GM19468 (cell line): ENCODE results near the gene ATP11A.

Experiments
- ATAC-seq: cut with Tn5 transposase; IDR thresholded peaks from one replicate; pipeline ENCODE4 v1.9.1; 2021; ENCODE audit warnings: mild to moderate bottlenecking, moderate library complexity, moderate number of reproducible peaks; ENCODE audit not compliant: unreplicated experiment; ENCODE audit errors: extremely low read depth

The ATP11A gene

DNA sequence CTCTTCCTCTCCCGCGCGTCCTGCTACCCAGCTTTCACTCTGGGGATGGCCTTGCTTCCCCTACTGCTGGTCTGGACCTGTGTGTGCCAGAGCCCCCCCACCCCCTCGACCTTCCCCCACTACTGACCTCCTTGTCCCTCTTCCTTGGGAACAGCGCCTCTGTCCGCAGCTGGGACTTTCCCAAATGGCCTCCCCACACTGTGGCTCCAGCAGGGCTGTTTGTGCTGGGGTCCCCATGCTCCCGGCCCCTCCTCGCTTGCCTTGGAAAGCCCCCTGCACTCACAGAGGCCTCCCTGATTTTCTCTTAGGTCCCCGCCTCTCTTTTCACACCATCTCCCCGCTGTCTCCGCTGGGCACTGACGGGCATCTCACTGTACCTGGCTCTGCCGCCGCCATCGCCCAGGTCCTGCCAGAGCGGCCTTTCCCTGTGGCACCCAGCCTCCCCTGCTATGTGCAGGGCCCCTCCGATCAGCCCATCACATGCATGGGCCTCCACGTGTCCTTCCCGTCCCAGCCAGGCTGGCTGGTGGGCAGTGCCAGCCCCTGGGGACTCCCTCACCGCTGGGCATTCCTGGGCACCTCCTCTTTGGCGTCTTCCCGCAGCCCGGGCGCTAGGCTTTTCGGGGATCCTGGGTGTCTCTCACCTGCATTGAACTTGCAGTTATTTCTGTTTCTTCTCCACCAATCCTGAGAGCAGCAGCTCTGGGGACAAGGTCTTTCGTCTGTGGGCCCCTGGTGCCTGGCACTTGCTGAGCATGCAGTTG lies 118.7 kb downstream of the ATP11A start:
- ATAC-seq: no peak

DNA sequence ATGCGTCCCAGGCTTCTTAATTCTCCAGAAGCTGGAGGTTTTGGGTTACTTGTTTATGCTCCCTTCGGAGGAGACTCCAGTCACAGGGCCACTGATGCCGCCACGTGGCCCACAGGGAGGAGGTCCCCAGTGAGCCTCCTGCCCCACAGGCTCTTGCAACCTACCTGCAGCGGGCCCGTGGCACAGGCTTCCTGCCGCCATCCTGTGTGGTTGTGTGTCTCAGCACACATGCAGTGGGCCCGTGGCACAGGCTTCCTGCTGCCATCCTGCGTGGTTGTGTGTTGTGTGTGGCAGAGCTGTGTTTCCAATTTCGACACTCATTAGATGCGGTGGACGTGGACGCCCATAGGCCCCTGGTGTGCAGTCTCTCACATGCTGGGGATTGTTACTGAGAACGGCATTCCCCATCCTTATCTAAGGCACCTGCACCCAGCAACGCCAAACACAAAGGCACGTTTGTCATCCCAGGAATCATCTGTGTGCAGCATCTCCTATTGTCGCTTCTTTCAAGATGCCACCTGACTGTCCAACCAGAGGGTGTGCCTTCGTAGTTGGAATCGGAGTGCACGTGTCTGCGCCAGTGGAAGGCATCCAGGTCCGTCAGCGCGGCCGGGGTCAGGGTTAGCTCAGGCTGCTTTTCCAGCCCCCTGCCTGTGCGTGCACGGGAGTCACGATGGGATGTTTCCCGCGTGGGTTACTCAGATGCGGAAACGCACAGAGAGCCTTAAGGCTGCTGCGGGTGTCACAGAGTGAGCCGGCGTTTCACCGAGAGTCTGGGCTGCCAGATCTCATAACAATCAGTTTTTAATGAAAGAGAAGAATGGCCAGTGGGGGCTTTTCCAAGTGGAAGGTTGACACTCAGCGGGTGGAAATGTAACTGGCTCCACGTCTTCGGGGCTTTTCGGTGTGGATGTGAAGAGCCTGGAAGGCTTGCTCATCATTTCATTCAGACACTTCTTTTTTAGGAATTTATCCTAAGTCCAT lies 119.8 kb downstream of the ATP11A start:
- ATAC-seq: no peak

DNA sequence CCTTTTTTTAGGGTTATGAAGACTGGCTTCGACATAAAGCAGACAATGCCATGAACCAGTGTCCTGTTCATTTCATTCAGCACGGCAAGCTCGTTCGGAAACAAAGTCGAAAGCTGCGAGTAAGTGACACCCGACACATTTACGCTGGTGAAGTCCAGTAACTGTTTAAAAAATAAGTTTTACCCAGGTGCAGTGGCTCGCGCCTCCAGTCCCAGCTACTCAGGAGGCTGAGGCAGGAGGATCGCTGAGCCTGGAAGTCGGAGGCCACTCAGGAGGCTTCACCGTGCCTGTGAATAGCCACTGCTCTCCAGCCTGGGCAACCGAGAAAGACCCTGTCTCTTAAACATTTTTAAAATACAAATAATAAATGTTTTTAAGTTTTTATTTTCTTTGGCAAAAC lies 120.8 kb downstream of the ATP11A start:
- ATAC-seq: no peak

DNA sequence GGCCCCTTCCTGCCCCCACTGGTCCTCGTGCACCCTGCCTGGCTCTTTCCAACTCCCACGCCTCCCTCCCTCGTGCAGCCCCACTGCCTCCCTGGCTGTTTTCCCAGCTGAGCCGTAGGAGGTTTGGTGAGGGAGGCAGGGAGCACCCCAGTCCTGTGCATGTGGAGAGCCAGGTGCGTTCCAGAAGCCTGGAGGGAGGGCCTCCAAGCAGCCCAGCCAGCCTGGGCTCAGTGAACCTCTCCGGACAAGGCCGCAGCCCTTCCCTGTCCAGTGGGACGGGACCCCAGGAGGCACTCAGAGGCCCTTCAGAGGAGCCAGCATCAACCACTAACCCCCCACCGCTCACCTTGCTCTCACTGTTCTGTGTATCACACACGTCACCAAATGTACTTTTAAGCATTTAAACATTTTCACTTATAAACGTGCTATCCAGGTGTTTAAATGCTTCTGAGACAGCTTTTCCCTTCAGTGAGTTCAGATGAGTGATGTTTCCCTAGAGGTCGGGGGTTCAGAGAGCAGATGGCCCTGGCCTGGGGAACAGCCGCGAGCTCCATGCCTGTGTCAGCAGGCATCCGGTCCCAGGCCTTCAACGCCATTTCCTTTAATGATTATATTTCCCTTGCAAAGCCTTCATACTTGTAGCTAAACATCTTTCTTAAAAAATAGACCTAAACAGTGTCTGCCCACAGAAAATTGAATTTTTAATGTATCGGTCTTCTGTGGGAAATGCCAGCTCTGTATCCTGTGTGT lies 122.6 kb downstream of the ATP11A start:
- ATAC-seq: no peak

DNA sequence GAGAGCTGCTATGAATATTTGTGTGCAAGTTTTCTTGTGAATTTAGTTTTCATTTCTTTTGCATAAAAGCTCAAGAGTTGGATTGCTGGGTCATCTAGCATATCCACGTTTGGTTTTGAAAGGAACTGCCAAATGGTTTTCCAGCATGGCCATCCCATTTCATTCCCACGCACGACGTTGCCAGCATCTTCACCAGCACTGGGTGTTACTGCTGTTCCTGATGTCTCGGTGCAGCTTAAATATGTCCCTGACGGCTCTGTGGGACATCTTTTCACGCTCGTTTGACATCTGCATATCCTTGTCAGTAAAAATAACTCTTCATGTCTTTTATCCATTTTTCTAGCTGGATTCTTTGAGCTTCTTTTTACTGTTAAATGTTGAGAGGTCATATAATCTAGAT lies 123.7 kb downstream of the ATP11A start:
- no peak for ATAC-seq

DNA sequence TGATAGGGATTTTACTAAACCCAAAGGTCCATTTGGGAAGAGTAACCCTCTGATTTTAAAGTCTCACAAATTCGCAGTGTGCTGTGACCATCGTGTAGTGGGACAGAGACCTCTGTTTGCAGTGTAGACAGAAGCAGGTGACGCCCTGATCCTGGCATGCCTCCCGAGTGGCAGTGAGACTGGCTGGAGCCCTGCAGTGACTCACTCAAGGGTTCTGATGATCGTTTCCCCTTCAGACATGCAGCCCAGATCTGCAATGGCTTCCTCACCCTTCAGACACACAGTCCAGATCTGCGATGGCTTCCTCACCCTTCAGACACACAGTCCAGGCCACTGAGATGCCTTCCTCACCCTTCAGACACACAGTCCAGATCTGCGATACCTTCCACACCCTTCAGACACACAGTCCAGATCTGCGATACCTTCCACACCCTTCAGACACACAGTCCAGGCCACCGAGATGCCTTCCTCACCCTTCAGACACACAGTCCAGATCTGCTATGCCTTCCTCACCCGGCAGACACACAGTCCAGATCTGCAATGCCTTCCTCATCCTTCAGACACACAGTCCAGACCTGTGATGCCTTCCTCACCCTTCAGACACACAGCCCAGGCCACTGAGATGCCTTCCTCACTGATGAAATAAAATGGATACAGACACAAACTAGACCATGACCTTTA lies 125.2 kb downstream of the ATP11A start:
- no peak for ATAC-seq

DNA sequence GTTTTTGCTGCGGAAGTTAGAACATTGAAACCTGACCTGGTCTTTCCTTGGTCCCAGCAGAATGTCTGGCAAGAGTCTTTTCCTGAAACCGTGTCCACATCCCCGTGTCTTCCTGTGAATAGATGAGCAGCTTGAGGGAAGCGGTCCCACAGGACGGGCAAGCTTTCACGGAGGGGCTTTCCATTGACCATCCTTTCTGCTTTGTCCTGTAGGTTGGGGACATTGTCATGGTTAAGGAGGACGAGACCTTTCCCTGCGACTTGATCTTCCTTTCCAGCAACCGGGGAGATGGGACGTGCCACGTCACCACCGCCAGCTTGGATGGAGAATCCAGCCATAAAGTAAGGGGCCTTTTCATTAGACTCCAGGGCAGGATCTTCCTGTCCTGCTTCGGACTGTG lies 126.0 kb downstream of the ATP11A start:
- no peak for ATAC-seq

DNA sequence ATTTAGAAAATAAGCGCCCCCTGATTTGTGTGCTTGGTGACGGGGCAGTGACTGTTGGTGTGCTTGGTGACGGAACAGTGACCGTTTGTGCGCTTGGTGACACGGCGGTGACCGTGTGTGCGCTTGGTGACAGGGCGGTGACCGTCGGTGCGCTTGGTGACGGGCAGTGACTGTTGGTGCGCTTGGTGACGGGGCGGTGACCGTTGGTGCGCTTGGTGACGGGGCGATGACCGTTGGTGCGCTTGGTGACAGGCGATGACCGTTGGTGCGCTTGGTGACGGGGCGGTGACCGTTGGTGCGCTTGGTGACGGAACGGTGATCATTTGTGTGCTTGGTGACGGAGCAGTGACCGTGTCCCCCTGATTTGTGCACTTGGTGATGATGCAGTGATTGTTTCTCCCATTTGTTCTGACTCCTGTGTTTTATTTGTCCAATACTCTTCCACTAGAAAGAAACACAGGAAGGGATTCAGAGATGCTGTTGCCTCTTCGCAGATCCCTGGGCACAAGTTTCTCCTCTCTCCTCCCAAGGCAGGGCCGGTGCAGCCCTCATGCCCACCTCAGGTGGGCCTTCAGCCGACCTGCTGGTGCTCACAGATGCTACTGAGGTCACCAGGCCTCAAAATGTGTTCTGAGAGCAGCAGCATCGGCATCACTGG lies 128.3 kb downstream of the ATP11A start:
- no peak for ATAC-seq

DNA sequence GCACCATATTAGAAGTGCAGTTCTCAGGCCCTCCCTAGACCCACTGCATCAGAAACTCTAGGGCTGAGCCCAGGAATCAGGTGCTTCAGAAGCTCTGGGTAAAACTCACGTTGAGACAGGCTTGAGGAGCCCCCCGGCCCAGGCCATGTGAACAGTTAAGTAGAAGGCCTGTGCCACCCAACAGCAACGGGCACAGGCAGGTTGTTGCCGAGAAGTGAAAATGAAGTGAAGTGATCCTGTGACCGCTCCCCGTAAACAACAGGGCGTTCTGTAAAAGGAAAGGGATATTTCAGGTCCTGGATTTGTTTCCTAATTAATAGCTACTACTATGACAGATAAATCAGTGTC lies 128.8 kb downstream of the ATP11A start:
- ATAC-seq: no peak

DNA sequence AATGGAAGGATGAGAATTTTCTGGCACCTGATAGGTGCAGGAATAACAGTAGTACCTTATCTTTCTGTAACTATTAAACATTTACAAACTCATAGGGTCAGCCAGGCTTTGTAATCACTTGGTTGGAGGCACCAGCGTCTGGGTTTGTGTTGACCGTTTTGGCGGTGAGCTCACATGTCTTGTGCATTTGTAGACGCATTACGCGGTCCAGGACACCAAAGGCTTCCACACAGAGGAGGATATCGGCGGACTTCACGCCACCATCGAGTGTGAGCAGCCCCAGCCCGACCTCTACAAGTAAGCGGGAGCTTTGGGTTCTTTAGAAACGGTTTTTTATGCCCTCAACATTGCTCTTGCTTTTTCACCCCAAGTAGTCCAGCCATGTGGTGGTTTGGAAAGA lies 129.3 kb downstream of the ATP11A start:
- ATAC-seq: no peak

DNA sequence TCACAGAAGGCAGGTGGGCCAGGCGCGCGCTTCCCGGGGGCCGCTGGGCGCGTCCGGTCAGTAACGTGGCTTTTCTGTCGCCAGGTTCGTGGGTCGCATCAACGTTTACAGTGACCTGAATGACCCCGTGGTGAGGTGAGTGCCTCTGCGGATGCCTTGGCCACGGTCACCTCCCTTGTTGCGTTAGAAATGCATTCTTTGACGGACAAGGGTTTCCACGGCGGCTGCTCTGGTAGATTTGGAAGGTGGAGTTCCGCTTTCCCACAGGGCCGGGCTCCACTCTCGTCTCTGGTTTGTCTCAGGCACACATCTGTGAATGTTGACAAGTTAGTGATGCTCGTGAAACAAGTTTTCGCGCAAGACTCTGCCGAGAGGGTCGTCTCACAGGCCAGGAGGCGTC lies 130.0 kb downstream of the ATP11A start:
- no peak for ATAC-seq

DNA sequence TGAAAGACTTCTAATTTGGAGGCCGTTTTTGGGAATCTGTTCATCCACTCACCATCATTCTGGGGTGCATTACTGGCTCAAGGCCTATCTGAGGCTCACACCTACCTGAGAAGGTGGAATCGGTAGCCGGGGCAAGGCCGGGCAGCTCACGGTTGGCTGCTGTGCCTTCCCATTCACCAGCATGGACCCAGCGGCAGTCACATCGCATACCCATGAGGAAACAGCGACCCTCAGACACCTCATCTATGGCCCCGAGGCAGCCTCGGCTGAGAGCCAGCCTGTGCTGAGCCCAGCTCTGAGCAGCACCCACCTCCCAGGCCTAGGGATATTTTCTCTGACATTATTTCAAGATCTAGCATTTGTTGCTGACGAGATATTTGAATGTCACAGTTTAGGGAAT lies 130.5 kb downstream of the ATP11A start:
- no peak for ATAC-seq

DNA sequence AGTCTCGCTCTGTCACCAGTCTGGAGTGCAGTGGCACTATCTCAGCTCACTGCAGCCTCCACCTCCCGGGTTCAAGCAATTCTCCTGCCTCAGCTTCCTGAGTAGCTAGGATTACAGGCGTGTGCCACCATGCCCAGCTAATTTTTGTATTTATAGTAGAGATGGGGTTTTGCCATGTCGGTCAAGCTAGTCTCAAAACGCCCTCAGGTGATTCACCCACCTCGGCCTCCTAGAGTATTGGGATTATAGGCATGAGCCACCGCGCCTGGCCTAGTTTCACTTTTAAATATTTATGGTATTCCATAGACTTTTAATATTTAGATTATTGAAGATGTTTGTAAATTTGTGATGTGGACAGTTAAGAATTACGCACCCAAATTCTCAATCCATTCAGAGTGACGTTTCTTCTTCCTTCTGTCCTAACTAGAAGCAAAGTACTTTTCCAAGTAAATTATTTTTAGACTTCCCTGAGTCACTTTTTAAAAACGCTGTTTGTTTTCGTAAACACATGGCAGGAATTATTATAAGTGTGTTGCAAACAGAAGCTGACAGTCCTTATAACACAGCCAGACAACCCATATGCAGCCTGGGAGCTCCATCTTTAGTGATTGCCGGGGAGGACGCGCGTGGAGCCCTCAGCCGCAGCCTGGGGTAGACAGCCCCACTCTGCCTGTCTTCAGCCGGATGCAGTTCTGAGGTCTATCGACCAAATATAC lies 131.7 kb downstream of the ATP11A start:
- no peak for ATAC-seq

DNA sequence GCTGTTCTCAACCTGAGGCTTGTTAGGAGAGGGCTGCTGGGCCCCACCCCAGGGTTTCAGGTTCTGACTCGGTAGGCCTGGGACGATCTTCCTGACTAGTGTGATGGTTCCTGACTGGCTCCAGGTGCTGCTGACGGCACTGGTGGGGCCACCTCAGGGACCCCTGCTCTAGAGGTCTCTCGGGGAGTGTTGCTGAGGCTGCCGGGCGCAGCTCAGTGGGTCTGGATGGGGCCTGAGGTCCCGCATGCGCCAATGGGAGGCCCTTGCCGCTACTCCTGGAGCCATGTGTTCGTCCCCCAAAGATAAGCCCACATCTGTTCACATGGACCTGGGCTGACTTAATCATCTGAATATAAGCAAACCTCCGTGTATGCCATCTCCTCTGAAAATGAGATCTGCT lies 133.0 kb downstream of the ATP11A start:
- ATAC-seq: no peak

DNA sequence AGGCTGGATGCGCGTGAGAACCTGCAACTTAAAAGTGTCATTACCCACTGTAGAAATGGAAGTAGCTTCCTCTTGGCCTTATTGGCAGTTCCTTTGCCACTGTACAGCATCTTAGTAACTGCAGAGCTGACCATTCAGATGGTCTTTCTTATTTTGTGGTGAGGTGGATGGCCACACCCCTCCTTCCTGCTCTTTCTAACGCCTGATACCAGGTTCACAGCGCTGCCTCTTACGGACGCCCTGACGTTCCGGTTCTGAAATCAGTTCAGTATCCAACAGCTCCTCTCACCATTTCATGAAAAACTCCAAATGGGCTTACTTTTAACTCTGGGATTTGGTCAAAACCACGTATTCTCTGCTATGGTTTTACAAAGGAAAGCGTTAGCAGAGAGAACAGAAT lies 134.6 kb downstream of the ATP11A start:
- ATAC-seq: no peak

DNA sequence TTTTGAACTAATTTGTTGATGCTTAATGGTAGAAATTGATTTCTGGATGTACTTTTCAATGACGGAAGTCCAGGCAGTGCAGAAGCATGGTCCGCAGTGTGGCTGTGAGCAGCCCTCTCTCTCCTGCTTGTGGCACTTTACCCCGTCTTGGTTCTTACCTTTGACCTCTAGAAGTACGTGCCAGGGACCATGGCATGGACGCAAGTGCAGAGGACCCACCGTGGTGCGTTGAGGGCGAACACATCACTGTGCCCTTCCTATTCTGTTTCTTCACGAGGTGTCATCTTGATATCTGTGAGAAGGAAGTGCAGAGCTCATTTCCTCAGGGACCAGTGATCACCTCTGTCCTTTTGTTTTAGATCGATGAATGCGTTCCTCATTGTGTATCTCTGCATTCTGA lies 135.2 kb downstream of the ATP11A start:
- ATAC-seq: no peak

DNA sequence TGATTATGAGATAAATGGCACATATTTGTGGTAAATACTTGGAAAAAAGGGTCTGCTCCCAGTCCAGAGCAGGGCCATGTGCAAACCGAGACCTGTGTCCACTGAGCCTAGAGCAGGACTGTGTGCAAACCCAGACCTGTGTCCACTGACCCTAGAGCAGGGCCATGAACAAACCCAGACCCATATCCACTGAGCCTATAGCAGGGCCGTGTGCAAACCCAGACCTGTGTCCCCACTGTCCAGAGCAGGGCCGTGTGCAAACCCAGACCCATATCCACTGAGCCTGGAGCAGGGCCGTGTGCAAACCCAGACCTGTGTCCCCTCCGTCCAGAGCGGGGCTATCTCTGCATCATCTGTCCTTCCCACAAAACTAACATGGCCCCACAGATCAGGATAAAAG lies 136.0 kb downstream of the ATP11A start:
- ATAC-seq: no peak

DNA sequence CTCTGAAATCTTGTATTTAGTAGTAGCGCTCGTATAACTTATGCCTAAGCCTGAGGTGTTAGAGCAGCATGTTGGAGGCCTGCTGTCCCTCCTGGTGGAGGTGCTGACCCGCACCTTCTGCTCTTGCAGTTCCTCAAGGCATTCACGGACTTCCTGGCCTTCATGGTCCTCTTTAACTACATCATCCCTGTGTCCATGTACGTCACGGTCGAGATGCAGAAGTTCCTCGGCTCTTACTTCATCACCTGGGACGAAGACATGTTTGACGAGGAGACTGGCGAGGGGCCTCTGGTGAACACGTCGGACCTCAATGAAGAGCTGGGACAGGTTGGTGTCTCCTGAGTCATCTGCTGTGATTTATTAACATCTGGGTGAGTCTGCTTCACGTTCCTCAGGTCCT lies 136.7 kb downstream of the ATP11A start:
- ATAC-seq: no peak

DNA sequence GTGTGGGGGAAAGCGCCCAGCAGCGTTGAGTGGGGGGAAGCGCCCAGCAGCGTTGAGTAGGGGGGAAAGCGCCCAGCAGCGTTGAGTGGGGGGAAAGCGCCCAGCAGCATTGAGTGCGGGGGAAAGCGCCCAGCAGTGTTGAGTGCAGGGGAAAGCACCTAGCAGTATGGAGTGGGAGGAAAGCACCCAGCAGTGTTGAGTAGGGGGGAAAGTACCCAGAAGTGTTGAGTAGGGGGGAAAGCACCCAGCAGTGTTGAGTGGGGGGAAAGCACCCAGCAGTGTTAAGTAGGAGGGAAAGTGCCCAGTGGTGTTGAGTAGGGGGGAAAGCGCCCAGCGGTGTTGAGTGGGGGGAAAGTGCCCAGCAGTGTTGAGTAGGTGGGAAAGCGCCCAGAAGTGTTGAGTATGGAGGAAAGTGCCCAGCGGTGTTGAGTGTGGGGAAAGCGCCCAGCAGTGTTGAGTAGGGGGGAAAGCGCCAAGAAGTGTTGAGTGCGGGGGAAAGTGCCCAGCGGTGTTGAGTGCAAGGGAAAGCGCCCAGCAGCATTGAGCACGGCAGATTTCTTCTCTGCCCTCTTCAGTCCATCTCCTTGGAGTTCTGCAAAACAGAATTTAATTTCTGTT lies 138.4 kb downstream of the ATP11A start:
- ATAC-seq: no peak
